IMR-90 (cell line): Measurements from ENCODE around the gene SRD5A1. TPM values are rescaled to one million over a fixed set of nuclear protein-coding genes. Genes with fewer than 3 reads are reported as not detected.

Source experiments
- CEBPB ChIP-seq: IDR thresholded peaks from 2 replicates; pipeline ENCODE4 v1.6.1; 2012; ENCODE audit warnings: low read depth, low read length, improper control_type of control experiment
- FOS ChIP-seq: fragments of 150-350 bp; IDR thresholded peaks from 2 replicates; pipeline ENCODE4 v1.6.1; 2016; ENCODE audit warnings: low read depth, low read length
- MXI1 ChIP-seq: IDR thresholded peaks from 2 replicates; pipeline ENCODE4 v1.6.1; 2012; ENCODE audit warnings: low read depth, mild to moderate bottlenecking, low read length, moderate library complexity, borderline replicate concordance
- polyA plus RNA-seq, 3 experiments: library from polyadenylated mRNA; depleted of rRNA; stranded (reverse); fragments of >200 nt; gene quantifications; 2 replicates each; pipeline ENCODE4 v1.2.3, GENCODE V29; 2012; ENCODE audit warnings: low replicate concordance in 1 of 3
- total RNA-seq: library from RNA; depleted of rRNA; stranded (reverse); fragments of >200 nt; gene quantifications from 2 replicates; pipeline ENCODE4 v1.2.3, GENCODE V29; 2012

The SRD5A1 gene
- total and polyA plus RNA-seq, 2 of the 4 experiments (the other 2 are of a cell fraction): 6.3 to 18.2 TPM

- TF ChIP-seq FOS (no peak), CEBPB (no peak), MXI1 (peak; percentile 87)
These were observed 79.5 kb downstream of the SRD5A1 start (continued) for GRCh38 chr5:6712577-6713273.
